GM23248 (cell line): ENCODE measurements around the gene ARHGAP25.

Experiments
- EZH2 ChIP-seq: fragments of 200-600 bp; sonication (generic); IDR thresholded peaks from 2 replicates; pipeline ENCODE4 v1.6.1; 2018; ENCODE audit warnings: antibody characterized with exemption, mild to moderate bottlenecking; ENCODE audit not compliant: insufficient read depth, poor library complexity, severe bottlenecking
- EZH2phosphoT487 ChIP-seq: fragments of 200-600 bp; sonication (generic); IDR thresholded peaks from 2 replicates; pipeline ENCODE4 v1.6.1; 2018; ENCODE audit warnings: antibody characterized with exemption, moderate library complexity, mild to moderate bottlenecking, low read depth; ENCODE audit not compliant: insufficient read depth

- TF ChIP-seq EZH2phosphoT487 (no peak), EZH2 (no peak)
Measured at GRCh38 chr2:68738906-68739594, 4.4 kb downstream of the ARHGAP25 start.
